Loucy (cell line): Measurements from ENCODE around the gene AGAP1.

Experiments used
- CTCF ChIP-seq: fragments of 200-600 bp; sonication (generic); conservative IDR thresholded peaks from 2 replicates; pipeline ENCODE4 v1.5.1; 2014; ENCODE audit warnings: mild to moderate bottlenecking, antibody characterized with exemption, low read length
- EZH2phosphoT487 ChIP-seq: fragments of 200-600 bp; IDR thresholded peaks from 2 replicates; pipeline ENCODE4 v1.6.1; 2018; ENCODE audit warnings: antibody characterized with exemption, mild to moderate bottlenecking, moderate library complexity, borderline replicate concordance

GRCh38 chr2:236164925-236165841, 671.3 kb downstream of the AGAP1 start:
- TF ChIP-seq CTCF (no peak), EZH2phosphoT487 (no peak)
